GM12891 (cell line): ENCODE results near the gene SLF1.

Experiments
- PAX5 ChIP-seq: IDR thresholded peaks from 2 replicates; pipeline ENCODE4 v1.6.1; 2011; ENCODE audit warnings: low read length, moderate library complexity, mild to moderate bottlenecking; ENCODE audit not compliant: insufficient read depth, severe bottlenecking
- POLR2A ChIP-seq: IDR thresholded peaks from 2 replicates; pipeline ENCODE4 v1.6.1; 2011; ENCODE audit warnings: low read depth, low read length, control low read depth
- POLR2AphosphoS5 ChIP-seq: IDR thresholded peaks from 2 replicates; pipeline ENCODE4 v1.6.1; 2011; ENCODE audit warnings: low read depth, low read length, control low read depth
- POU2F2 ChIP-seq: IDR thresholded peaks from 2 replicates; pipeline ENCODE4 v1.6.1; 2011; ENCODE audit warnings: low read depth, mild to moderate bottlenecking, control low read depth, low read length, moderate library complexity
- SPI1 ChIP-seq: IDR thresholded peaks from 2 replicates; pipeline ENCODE4 v1.6.1; 2011; ENCODE audit warnings: low read depth, low read length, control low read depth
- TAF1 ChIP-seq: IDR thresholded peaks from 2 replicates; pipeline ENCODE4 v1.6.1; 2011; ENCODE audit warnings: low read depth, low read length, control low read depth

GRCh38 chr5:94640176-94640575, 21.7 kb downstream of the SLF1 start:
- TF ChIP-seq POLR2A: no peak
- TF ChIP-seq SPI1: no peak
- no peak for TF ChIP-seq POLR2AphosphoS5
- TF ChIP-seq TAF1: no peak
- TF ChIP-seq POU2F2: no peak
- TF ChIP-seq PAX5: no peak
